Renal pelvis (tissue), 4 donors: ENCODE results near the gene TFIP11. TPM values are rescaled to one million over a fixed set of nuclear protein-coding genes. Genes with fewer than 3 reads are reported as not detected.

Source experiments
- DNase-seq: peaks from one replicate; pipeline ENCODE4 v3.0.0-alpha.2; 2013
- polyA plus RNA-seq, 3 donors: library from polyadenylated mRNA; unstranded; fragments of 120-200 nt; gene quantifications; one replicate each; pipeline ENCODE4 v1.2.1, GENCODE V29; 2013; ENCODE audit not compliant: insufficient read length in 3 of 3

Gene TFIP11
- polyA plus RNA-seq, 3 donors = 42.9 to 48.5 (median 46.4) TPM

DNA sequence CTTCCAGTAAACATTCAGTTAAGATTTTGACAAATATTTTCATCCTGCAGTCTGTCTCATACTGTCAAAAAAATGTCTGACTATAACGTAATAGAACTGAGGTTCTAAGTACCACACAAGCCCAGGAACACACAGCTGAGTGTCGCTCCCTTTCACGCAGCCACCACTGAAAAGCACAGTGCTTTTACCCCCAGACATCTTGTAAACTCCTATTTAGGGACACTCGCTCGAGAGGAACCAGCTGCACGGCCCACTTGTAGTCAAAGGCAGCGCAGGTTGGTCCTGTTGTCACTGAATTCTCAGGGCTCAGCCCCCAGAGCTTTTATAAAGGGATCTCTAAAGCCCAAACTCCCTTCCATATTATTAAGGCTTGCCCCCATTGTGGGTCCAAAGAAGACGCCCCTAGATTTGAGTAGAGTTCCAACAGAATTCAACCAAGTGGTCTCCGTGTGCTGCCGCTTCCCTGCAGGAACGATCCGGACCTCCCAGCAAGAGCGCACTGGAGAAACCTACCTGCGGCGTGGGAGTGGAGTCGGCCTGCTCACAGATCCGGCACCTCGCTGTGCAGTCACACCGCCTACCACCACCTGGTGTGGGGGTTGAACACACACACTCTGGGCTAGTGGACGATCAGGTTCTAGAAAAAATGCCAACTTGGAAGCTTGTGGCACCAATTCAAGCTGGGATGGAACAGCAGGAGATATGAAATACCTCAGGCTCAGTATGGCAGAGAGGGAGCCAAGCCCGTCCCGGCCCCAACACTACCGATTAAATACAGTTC, 59.8 kb downstream of the TFIP11 start:
- no peak for DNase-seq

DNA sequence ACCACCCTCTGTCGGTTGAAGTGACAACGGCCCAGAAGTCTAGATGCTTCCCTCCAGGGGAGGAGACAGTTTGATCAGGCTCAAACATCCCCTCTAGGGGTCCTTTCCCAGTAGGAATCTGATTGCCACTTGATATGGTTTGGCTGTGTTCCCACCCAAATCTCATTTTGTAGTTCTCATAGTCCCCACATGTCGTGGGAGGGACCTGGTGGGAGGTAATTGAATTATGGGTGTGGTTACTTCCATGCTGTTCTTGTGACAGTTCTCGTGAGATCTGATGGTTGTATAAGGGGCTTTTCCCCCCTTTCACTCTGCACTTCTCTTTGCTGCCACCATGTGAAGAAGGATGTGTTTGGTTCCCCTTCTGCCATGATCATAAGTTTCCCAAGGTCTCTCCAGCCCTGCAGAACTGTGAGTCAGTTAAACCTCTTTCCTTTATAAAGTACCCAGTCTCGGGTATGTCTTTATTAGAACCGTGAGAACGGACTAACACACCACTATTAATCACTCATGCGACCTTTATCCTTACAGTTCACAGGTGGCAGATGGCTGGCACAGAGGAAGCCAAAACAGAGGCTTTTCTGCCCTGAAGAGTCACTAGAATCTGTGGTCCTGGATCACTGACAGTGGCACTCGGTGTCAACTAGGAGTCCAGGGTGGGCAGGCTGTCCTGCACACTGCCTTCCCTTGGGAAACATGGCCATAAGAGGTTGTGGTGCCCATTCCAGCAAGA, 61.7 kb downstream of the TFIP11 start:
- no peak for DNase-seq

DNA sequence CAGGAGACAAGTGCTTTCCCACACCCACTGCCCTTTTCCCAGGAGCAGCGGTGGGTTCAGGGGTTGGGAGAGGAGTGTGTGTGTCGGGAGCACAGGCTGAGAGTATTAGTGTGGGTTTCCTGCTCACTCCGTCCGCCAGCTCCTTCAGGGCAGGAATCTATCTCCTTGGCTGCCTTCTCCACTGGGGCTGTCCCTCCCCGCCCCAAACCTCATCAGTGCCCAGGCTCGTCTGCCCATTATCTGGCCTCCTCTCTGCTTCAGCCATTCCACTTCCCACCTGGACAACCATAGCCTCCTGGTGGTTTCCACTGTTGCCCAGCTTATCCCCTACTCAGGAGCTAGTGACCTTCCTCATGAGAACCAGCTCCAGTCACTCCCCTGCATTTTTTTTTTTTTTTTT, 63.3 kb downstream of the TFIP11 start:
- DNase-seq = no peak

DNA sequence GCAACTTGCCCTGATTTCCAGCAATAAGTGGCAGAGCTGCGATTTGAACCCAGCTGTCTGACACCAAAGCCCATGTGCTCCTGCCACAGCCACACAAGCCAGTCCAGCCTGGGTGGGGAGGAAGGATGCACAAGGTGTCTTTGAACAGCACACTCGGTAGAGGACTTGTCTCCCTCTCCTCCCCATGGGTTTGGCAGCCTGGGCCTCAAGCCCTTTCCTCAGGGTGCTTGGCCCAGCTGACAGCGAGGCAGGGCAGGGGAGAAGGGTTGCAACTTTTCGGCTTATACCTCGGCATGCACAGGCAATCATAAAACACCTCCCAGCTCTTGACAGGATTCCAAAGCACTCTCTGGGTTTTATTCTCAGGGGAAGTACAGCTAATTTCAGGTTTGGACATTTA, 63.9 kb downstream of the TFIP11 start:
- no peak for DNase-seq

DNA sequence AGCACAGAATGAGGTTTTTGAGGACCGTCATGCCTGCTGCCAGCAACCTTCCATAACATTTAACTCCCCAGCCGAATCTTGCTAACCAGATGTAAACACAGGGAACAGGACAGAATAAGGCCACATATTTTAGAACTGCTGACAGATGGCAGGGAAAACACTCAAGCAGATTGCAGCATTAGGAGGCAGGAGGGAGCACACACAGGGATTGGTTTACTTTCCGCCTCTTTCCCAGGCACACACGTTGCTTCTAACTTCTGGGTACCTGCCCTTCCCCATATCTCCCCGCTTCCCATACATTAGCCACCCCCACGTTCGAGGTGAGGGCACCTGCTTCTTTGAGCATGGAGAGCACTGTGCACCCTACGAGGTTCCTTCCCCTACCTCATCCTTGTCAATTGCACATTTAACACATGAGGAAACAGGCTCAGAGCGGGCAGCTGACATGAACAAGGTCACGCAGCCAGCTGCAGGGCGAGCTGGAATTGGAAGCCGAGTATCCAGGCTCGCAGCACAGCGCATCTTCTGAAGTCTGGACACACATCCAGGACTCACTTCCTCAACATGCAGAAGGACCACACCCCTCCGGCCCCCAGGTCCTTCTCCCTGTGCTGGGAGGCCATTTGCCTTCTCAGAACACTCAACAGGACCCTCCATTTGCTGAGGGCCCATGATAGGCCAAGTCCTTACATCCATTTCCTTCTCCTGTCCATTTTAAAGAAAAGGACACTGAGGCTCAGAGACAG, 64.5 kb downstream of the TFIP11 start:
- no peak for DNase-seq

DNA sequence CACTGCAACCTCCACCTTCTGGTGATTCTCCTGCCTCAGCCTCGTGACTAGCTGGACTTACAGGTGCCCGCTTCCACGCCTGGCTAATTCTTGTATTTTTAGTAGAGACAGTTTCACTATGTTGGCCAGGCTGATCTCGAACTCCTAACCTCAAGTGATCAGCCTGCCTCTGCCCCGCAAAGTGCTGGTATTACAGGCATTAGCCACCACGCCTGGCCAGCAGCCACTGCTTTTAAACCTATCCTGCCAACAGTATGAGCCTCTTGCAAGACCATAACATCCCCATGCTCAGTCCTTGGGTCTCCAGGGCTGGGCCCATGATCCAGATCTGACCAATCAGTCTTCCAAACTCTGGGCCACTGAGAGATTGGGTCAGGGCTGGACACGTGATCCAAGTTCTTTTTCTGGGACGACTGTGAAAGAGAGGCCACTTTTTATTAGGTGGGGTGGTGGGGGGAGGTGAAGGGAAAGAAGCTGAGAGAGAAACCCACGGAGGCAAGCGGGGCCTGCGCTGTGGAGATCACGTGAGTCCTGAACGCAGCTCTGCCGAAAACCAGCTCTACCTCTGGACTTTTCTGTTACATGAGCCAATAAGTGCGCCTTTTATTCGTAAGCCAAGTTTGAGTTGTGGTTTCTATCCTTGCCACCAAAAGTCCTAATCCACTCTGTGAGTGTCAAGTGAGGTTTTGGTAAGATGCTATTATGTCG, 65.3 kb downstream of the TFIP11 start:
- no peak for DNase-seq

DNA sequence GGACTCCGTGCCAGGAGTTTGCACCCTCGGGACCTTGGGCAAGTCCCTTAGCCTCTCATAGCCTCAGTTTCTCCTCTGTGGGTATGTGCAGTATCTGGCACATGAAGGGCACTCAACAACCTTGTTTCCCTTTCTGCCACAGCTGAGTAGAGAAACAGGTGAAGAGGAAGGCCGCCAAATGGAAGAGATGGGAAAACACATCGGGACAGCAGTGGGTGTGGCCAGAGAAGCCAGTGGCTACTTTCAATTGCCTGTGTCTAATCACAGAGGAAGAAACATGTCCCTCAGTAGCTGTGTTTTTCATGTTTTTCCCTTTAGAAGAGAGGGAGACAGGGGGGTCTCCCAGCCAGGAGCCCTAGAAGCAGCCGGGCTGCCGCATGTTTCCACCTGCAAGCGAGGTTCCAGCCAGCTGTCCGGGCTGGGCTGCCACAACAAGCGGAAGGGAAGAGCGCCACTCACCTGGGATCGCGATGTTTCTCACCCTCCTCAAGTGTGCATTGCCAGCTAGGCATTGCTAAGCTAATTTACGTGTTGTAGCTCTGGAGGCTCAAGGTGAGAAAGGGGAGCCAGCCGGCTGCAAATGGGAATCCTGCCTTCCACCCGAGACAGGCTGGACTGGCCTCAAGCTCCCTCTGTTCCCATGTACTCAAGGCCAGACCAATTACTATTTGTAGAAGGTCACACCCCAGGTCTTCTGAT, 66.5 kb downstream of the TFIP11 start:
- no peak for DNase-seq

DNA sequence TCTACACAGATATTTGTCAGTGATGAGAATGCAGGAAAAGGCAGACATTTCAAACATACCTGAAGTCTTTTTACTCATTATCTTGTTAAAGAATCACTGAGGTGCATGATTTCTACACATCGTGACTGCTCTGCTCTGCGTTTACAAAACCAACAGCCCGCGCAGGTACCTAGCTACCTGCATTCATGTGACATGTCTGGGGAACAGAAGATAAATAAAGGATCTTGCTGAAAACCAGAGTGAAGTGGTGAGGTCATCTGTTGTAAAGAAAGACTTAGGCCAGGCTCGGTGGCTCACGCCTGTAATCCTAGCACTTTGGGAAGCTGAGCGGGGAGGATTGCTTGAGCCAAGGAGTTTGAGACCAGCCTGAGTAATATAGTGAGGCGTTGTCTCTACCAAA, 67.5 kb downstream of the TFIP11 start:
- DNase-seq = no peak

DNA sequence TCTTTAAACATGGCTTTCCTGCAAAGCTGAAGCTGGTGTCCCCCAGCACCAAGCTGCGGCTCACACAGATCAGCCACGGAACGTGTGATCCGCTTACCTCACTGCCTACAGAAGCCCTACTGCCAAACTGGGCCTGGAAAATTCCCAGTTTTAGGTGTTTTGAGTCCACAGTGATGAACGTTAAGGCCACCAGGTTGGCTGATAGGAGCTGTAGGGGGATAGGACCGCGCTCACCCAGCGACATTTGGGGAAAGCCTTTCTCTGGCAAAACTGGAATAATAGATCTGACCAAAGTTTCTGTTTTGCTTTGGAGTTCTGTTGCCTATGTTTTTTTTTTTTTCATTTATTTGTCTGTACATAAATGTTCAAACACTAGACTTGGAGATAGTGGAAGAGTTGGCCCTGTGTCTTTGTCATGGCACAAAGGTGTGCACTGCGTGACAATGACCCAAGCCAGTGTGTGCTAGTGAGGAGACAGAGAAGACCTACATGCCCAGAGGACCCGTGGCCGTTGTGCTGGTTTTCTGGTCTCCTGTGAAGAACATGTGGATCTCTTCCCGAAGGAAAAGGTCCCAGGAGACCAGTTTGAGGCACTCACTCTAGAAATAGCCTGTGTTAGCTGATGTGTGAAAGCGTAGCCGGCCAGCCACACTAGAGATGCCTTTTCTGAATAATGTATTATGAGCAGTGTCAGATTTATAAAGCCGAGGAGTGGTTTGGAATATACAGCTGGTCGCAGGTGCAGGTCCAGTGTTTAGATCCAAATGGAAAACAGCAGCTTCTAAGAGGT, 68.2 kb downstream of the TFIP11 start:
- DNase-seq = no peak

DNA sequence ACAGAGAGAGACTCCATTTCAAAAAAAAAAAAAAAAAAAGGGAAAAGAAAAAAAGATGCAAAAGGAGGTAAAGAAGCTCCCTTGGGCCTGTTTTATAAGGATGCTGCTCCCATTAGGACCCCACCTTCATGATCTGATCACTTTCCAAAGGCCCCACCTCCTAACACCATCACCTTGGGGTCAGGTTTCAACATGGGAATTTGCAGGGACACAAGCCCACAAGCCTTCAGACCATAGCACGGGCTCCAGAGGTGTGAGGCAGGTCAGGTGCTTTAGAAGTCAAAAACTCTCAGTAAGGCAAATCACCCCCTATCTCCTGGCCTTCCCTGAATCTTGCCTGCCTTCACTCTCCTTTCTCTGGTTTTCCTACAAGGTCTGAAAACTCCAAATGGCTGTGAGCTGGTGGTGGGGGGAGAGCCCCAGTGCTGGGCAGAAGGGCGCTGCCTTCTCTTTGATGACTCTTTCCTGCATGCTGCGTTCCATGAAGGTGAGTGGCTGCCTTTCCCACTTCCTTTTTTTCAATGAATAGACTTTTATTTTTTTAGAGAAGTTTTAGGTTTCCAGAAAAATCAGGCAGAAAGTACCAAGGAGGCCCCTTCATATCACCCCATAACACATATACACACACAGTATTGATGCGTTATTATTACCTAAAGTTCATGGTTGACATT, 70.1 kb downstream of the TFIP11 start:
- DNase-seq = no peak

Other genes with a start within 250 kb of the TFIP11 start
- gene ASPHD2, start 83.2 kb downstream of the TFIP11 start, polyA plus RNA-seq = 1 to 10 TPM; 3.7 to 3.9 (median 3.9) TPM
- 10 to 100 TPM; 30.3 to 43.8 (median 40.0) TPM for gene HPS4, start 28.7 kb downstream of the TFIP11 start, polyA plus RNA-seq
- 10 to 100 TPM; 30.8 to 32.0 (median 31.0) TPM for gene SRRD, start 28.6 kb downstream of the TFIP11 start, polyA plus RNA-seq
- 10 to 100 TPM; 24.9 to 30.3 (median 29.8) TPM for gene TPST2, start 77.7 kb upstream of the TFIP11 start, polyA plus RNA-seq
- gene CRYBB1, start 105.6 kb upstream of the TFIP11 start, polyA plus RNA-seq = under 1 TPM; 0.68 to 0.95 (median 0.88) TPM
- under 1 TPM in 1 of 3 donors, not detected in 2; 0.10 TPM for gene CRYBA4, start 109.5 kb upstream of the TFIP11 start, polyA plus RNA-seq
- gene MIAT, start 145.1 kb upstream of the TFIP11 start, polyA plus RNA-seq = under 1 TPM; 0.44 to 0.68 (median 0.64) TPM